Stimulated activated CD8-positive, alpha-beta memory T cell treated with anti-CD3 and anti-CD28 coated beads, Interleukin-12 subunit alpha, Interleukin-12 subunit beta, amount 100 ng/mL, for 24 hours (primary cell): ENCODE measurements around the gene FAM9C.

ENCODE experiments used
- DNase-seq: peaks from one replicate; pipeline ENCODE4 v3.0.0-alpha.2; 2020; ENCODE audit errors: extremely low read depth

The FAM9C gene

DNA sequence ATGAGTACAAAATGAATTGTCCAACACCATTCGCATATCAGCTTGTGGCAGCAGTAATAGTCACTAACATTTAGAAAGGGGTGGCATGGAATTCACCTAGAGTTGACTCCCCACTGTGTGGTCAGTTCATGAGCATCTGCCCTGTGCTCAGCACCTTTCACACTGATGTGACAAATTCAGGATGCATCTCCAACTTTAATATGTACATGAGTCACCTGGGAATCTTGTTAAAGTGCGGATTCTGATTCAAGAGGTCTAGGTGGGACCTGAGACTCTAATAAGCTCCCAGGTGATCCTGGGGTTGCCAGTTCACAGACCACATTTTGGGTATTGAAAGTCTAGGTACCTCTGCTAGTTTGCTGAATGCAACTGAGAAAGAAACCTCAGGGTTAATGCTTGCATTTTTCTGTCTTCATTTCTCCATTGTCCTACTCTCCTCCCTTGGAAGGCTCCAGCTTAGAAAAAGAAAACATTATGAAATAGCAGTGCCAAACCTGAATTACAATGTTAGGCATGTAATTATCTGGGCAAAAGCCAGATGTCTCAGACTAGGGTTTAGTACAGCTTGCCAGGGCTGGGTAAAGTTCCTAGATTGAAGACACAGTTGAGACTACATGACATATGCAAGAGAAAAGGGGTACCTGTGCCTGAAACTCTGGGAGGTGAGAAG lies 36.8 kb downstream of the FAM9C start:
- no peak for DNase-seq

DNA sequence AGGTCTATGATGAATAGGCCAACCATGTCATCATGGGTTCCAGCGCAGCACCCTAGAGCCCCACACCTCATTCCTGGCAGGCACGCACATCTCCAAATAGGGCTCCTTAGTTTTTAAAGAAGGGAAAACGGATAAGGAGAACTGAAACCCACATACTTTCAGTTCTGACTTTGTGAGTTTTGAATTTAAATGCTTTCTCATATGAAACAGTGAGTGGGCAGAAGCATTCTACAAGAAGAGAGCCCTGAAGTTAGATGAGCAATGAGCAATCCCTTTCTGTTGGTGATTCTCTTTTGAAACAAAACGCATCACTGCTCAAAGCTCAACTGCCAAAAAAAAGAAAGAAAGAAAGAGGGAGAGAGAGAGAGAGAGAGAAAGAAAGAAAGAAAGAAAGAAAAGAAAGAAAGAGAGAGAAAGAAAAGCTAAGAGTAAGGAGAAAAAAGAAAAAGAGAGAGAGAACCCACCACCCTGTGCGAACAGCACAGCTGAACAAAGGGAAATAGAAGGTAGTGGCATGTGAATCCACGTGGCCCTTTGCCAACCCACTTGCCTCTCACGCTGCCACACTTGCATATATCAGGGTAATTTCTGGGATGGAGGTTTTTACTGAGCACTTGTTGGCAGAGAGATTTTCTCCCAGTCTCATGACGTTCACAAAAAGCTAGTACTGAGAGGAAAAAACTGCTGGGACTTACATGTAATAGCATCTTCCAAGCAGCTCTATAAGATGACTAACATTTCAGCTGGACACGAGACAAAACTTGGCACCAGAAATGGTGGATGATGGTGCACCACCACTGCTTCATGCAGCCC lies 38.6 kb downstream of the FAM9C start:
- DNase-seq: no peak

DNA sequence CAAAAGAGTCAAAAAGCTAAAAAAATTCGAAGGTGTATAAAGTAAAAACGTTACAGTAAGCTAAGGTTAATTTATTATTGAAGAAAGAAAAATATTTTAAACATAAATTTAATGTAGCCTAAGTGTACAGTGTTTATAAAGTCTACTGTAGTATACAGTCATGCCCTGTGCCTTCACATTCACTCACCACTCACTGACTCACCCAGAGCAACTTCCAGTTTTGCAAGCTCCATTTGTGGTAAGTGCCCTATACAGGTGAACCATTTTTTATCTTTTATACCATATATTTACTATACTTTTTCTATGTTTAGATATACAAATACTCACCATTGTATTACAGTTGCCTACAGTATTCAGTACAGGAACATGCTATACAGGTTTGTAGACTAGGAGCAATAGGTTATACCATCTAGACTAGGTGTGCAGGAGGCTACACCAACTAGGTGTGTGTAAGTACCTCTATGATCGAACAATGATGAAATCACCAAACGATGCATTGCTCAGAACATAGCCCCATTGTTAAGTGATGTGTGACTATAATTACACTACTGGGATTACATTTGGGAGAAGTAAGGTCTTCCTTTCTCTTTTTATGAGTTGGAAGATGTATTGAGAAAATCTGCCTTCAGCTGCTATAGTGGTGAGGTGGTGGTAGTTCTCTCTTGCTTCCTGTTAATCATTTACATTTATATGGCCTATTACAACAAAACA lies 42.3 kb downstream of the FAM9C start:
- no peak for DNase-seq

DNA sequence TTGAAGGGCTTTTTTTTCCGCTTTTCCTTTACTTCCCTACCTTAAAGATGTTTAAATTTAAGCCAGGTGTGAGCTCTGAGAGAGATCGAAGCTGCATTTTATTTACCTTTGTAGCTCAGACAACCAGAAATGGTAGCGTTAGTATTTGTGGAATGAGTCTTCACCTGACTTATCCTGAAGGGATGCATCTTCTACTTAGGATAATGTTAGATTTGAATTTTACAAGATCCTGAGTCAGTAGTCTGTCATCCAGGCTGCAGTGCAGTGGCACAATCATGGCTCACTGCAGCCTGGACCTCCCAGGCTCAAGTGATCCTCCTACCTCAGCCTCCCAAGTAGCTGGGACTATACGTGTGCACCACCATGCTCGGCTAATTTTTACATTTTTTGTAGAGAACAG lies 43.3 kb downstream of the FAM9C start:
- DNase-seq: no peak

DNA sequence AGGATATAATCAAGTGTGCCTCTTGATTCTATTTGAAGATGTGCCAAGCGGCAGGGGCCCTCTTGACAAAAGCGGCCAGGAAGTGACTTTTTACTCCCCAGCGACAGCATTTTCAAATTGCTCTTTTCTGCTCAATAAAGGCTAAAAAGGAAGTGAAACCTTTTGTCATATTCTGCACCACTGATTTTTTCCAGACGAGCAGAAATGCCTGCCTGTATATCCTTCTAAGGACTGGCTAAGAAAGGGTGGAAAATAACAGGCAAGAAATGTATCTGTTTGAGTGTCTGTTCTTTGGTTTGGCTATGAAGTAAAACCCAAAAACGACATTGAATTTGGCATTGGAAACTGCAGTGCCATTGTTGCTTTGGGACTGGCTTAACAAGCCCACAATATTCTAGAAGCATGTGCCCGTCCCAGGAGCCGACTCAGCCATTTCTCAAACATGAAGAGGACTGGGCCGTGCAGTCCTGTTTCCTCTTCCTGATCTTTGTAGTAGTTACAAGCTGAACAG lies 44.1 kb downstream of the FAM9C start:
- DNase-seq: no peak

DNA sequence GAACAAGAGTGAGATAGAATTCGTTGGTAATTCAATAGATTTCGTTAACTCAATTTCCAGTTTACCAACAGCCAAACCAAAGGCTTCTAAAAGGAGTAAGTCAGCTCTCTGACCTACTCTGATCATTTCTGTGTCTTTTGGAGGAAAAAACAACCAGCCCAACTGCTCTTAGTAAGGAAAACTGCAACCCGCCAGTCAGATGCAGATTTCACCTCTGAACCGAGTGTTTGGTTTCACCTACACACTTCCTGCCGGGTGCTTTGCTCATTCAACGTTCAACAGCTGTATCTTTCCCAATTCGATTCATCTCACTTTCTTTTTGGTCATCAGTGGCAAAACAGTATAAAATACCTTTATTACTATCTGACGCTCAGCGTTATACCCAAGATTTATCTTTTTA lies 45.0 kb downstream of the FAM9C start:
- DNase-seq: no peak

DNA sequence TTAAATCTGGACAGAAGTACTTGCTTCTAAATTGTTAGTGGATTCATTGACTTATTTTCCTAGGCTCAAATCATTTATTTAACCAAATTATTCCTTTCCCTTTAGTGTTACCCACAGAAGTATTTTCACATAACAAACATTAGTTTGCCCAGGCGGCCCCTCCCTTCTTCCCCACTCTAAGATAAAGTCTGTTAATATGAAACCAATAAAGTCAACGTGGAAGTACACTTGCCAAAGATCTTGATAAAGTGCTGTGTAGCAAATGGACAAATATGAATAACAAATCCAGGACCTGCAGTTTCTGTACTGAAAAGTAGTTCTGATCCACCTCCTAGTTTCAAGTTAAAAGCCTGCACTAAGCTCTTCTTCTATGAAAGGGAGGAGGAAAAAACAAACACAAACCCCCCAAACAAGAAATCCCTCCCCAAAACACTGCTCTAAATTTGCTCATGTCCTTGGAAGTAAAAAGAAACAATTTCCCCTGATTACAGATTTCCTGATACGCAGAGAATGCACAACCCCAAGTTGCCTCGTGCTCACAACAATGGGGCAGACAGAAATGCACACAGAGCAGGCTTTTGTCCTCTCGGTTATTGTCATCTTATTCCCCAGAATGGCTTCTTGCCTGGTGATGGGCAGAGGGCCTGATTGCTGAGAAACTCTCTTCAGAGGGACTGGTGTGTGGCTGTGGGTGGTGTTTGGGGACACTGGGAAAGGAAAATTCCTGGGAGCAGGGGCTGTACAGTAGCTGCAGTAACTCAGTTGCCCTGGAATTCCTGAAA lies 46.3 kb downstream of the FAM9C start:
- DNase-seq: no peak

DNA sequence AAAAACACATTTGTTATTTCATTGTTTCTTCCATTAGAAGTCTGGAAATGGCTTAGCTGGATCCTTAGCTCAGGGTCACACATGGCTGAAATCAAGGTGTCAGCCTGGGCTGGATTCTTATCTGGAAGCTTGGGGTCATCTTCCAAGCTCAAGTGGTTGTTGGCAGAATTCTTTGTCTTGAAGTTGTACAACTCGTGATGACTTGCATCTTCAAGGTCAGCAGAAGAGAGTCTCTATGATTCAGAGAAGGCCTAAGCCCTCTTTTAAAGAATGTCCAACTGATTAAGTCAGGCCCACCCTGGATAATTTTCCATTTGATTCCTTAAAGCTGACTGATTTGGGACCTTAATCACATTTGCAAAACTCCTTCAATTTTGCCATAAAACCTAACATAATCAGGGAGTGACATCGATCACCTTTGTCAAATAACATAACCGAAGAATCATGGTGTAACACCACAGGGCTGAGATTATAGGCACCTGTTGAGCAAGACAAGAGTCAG lies 47.4 kb downstream of the FAM9C start:
- no peak for DNase-seq

DNA sequence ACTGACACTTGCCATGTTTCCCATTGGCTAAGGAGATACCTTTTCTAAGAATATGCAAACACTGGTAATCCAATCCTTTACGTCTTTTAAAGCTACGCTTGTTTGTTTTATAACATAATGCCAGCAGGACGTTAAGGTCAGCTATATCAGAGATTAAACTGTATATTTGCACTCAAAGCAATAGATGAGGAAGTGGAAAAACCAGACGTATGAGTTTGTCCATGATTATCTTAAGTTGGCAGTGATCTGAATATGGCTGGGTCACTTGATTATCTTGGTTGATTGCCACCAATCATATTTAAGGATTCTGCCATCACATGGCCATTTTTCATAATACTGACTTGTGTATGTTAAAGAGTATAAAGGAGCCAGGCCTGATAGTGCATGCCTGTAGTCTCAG lies 50.1 kb downstream of the FAM9C start:
- no peak for DNase-seq

DNA sequence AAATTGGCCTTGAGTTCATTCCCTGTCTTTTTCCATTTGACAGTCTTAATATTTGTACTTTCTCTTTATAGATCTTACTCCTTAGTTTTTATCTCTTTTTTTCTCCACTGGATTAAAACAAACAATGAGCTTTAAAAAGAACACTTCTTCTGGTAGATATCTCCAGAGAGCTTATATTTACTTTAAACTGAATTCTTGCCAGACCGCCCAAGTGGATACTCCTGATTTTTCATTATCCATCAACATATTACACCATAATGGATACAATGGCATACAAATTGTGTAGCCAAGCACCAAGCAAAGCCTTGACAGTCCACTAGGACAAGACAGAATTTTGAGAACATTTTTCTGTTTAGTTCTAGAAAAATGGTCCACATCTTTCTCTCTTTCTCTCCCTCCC lies 50.6 kb downstream of the FAM9C start:
- no peak for DNase-seq

DNA sequence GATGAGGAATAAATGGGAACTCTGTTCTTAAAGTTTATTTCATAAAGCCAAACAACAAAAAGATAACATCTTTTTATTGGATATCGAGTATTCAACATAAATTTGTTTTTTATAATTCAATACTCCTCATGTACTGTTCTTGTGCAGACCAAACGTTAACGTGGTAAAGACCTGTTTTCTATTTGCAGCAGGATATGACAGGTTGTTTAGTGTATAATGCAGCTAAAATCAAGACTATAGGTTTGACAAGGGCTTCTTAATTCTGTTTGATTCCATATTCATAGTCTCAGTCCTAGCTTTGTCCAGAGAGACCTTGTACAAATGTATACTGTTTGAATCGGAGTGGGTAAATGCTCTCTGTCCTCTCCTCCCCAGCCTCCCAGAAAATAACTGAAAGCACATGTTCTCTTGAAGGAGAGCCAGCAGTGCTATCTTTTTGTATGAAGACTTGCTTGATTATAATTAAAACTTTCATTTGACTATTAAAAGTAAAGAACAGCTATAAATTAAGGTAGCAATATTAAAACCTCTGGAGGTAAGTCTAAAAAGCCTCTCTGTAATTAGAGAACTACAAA lies 51.8 kb downstream of the FAM9C start:
- DNase-seq: no peak

DNA sequence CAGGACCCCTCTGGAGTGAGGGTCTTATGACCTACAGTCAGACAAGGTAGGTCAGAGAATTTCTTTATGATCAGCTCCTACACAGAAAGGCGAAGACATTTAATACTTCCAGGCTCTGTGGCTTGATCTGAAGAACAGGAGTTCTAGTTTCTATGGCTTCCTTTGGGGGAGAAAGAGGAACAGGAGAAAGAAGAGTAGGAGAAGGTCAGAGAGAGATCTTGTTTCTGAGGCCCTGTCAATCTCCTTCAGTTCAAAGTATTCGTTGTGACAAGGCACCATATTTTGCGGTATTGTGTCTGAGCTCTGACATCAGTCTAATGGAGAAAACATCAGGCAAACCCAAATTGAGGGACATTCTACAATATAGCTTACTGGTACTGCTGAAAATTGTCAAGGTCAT lies 52.8 kb downstream of the FAM9C start:
- no peak for DNase-seq

DNA sequence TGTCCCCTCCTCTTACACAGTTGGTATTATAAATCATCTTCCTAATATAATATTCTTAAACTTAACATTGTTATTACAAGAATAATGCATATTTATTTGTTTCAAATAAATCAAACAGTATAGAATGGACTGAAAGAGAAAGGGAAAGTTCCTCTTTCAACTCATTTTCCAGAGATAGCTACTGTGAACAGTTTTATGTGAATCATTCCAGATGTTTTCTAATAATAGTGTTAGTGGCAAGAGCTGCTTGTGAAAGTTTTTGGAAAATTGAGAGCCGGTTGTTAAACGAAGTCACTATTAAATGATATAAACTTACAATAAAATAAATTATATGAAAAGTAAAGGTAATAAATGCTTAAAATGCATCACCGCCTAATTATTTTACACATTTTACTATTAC lies 55.0 kb downstream of the FAM9C start:
- DNase-seq: no peak

DNA sequence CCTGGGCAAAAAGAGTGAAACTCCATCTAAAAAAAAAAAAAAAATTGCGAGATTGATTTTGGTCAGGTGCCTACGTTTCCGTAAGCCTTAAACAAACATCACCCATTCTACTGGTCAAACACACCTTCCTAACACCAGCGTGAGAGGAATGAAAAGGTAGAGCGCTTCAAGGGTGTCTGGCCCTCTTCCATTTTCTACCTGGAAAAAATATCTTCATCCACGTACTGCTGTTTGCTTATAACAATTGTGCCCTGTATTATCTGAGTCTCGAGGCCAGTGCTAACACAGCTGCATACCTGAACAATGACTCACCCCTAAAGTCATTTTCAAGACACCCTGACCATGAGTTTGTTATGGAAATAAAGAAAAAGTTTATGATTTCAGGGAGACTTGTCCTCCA lies 55.6 kb downstream of the FAM9C start:
- DNase-seq: no peak

DNA sequence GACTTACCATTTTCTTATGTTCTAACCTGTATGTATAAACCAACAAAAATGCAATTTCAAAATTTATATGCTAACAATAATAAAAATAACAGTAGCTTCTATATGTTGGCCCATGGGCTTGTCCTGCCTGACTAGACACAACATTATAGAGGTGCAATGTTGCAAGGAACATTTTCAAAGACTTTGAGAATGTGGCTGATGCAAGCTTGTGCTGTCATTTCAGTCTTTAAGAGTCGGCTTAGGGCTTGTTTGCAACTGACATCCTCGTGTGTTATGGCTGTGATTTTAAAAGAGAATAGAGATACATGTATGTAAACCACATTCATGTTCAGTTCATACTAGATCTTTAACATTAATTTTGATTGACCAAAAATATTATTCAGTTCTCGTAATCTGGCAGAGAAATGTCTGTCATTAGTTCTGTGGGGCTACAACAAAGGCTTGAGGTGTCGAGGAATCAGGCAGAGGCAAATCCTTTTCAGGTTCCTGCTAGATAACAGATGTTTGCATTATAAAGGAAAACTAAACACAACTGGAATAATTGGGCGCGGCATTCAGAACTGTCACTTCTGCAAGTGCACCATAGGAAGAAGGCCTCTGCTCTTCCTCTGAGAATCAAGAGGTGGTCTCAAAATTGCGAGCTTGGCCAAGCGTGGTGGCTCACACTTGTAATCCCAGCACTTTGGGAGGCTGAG lies 56.4 kb downstream of the FAM9C start:
- DNase-seq: no peak

DNA sequence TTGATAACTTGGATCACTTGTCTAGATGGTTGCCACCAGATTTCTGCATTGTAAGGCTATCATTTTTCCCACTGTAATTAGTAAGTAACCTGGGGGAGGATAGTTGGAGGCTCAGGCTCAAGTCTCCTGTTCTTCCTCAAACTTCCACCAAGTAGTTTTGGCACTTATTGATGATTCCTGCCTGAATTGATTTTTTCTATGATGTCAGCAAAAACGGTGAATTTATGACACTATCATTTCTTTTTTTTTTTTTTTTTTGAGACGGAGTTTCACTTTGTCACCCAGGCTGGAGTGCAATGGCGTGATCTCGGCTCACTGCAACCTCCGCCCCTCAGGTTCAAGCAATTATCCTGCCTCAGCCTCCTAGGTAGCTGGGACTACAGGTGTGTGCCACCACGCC lies 57.1 kb downstream of the FAM9C start:
- no peak for DNase-seq

DNA sequence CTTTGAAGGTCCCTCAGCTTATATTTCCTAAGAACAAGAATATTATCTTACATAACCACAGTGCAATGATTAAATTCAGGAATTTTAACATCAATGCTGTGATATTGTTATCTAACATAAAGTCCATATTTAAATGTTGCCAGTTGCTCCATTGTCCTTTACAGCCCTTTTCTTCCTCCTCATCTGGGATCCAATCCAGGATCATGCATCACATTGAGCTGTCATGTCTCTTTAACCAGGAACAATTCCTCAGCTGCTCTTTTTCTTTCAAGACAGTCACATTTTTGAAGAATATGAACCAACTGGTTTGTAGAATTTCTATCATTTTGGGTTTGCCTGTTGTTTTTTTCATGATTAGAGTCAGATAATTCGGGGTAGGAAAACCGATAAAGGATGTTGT lies 57.5 kb downstream of the FAM9C start:
- no peak for DNase-seq

DNA sequence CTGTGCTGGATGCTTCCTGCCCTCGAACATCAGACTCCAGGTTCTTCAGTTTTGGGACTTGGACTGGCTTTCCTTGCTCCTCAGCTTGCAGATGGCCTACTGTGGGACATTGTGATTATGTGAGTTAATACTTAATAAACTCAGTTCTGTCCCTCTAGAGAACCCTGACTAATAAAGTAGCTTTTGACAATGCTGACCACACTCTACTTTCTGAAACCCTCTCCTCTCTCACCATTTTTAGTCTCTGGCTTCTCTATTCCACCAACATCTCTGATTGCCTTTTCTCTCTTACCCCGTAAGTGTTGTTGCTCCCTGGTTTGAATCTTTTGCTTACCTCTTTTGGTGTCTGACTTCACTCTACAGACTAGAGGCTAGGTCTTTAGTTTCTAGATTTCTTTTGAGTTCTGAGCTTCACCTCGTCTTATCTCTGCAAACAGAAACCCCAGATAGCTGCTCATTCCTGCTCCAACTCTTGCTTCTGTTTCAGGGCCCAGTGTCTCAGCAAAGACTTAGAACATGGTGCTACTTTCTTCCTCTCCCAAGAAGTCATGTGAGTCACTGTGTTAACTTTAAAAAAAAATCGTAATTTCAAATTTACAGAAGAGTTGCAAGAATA lies 58.1 kb downstream of the FAM9C start:
- DNase-seq: no peak
